HUES48 (cell line): ENCODE data around the gene TEX2.
A peak's percentile ranks its signal among the peaks of the same experiment; 100 is the strongest.
"Not testable (repeated sequence)": the region's sequence is repeated elsewhere in the genome, so short reads cannot be mapped to it uniquely, and the experiment has no call there.

Experiments used
- H3K27ac ChIP-seq: one replicate; pipeline ENCODE4 v1.7.0; 2013; ENCODE audit warnings: low read depth, low read length, inconsistent platforms
- H3K27me3 ChIP-seq: 2 replicates; pipeline ENCODE4 v1.6.1; 2013; ENCODE audit warnings: mild to moderate bottlenecking, low read length; ENCODE audit not compliant: control insufficient read depth, insufficient read depth
- H3K36me3 ChIP-seq: 2 replicates; pipeline ENCODE4 v1.6.1; 2013; ENCODE audit warnings: low read length; ENCODE audit not compliant: control insufficient read depth, insufficient read depth
- H3K4me1 ChIP-seq: 2 replicates; pipeline ENCODE4 v1.6.1; 2013; ENCODE audit warnings: mild to moderate bottlenecking, low read length; ENCODE audit not compliant: control insufficient read depth, insufficient read depth
- H3K4me3 ChIP-seq: 2 replicates; pipeline ENCODE4 v1.5.1; 2013; ENCODE audit warnings: mild to moderate bottlenecking, low read depth, low read length
- H3K9ac ChIP-seq: 2 replicates; pipeline ENCODE4 v1.6.1; 2013; ENCODE audit warnings: mild to moderate bottlenecking, low read depth, low read length, moderate library complexity
- H3K9me3 ChIP-seq: 2 replicates; pipeline ENCODE4 v1.6.1; 2013; ENCODE audit warnings: low read length; ENCODE audit not compliant: control insufficient read depth, insufficient read depth

Gene TEX2

GRCh38 chr17:64220604-64221003 lies 42.5 kb downstream of the TEX2 start:
- not testable (repeated sequence) for H3K9ac ChIP-seq, H3K4me3 ChIP-seq, H3K27me3 ChIP-seq, H3K36me3 ChIP-seq, H3K27ac ChIP-seq, H3K9me3 ChIP-seq
- peaks cover 17% of the 10 kb centered on the region for H3K4me1 ChIP-seq

- Histone ChIP-seq H3K27ac (no peak overlapping the region), H3K27me3 (no peaks in the 10 kb centered on the region), H3K9ac (no peak overlapping the region), H3K9me3 (no peaks in the 10 kb centered on the region), H3K4me1 (peaks cover 17% of the 10 kb centered on the region), H3K36me3 (no peaks in the 10 kb centered on the region), H3K4me3 (no peak overlapping the region)
Observed at GRCh38 chr17:64219571-64219970, 43.5 kb downstream of the TEX2 start.

GRCh38 chr17:64218066-64218465 lies 45.0 kb downstream of the TEX2 start:
- Histone ChIP-seq H3K4me3 (no peak overlapping the region), H3K4me1 (peaks cover 10% of the 10 kb centered on the region), H3K9ac (no peak overlapping the region), H3K9me3 (no peaks in the 10 kb centered on the region), H3K36me3 (0 out of 2 replicates have a peak, but pooled peaks cover 8% of the 10 kb centered on the region), H3K27ac (no peak overlapping the region), H3K27me3 (no peaks in the 10 kb centered on the region)

- Histone ChIP-seq H3K9me3 (no peaks in the 10 kb centered on the region), H3K36me3 (0 out of 2 replicates have a peak, but pooled peaks cover 14% of the 10 kb centered on the region), H3K27ac (no peak overlapping the region), H3K9ac (no peak overlapping the region), H3K4me3 (no peak overlapping the region), H3K4me1 (peaks cover 11% of the 10 kb centered on the region), H3K27me3 (no peaks in the 10 kb centered on the region)
Observed at GRCh38 chr17:64217249-64217691, 45.8 kb downstream of the TEX2 start.

- H3K27me3 ChIP-seq, result no peaks in the 10 kb centered on the region
- H3K4me1 ChIP-seq, result peaks cover 13% of the 10 kb centered on the region
- H3K9ac ChIP-seq, result no peak overlapping the region
- H3K4me3 ChIP-seq, result no peak overlapping the region
- H3K36me3 ChIP-seq, result peaks cover 18% of the 10 kb centered on the region; the same call in 1 of the 2 replicates
- H3K27ac ChIP-seq, result peak overlapping the region; percentile 26
- H3K9me3 ChIP-seq, result no peaks in the 10 kb centered on the region
Observed at GRCh38 chr17:64216338-64217248, 46.5 kb downstream of the TEX2 start.

GRCh38 chr17:64216000-64216337 lies 47.1 kb downstream of the TEX2 start:
- no peak overlapping the region for H3K4me3 ChIP-seq
- H3K4me1 ChIP-seq, result peaks cover 13% of the 10 kb centered on the region
- peaks cover 18% of the 10 kb centered on the region; the same call in 1 of the 2 replicates for H3K36me3 ChIP-seq
- no peak overlapping the region for H3K9ac ChIP-seq
- H3K9me3 ChIP-seq, result no peaks in the 10 kb centered on the region
- no peak overlapping the region for H3K27ac ChIP-seq
- H3K27me3 ChIP-seq, result no peaks in the 10 kb centered on the region

- Histone ChIP-seq H3K9ac (no peak overlapping the region), H3K9me3 (no peaks in the 10 kb centered on the region), H3K36me3 (peaks cover 18% of the 10 kb centered on the region; the same call in 1 of the 2 replicates), H3K4me1 (peaks cover 17% of the 10 kb centered on the region), H3K27me3 (no peaks in the 10 kb centered on the region), H3K27ac (no peak overlapping the region), H3K4me3 (no peak overlapping the region)
Observed at GRCh38 chr17:64214950-64215349, 48.1 kb downstream of the TEX2 start.

GRCh38 chr17:64213995-64214811 lies 48.9 kb downstream of the TEX2 start:
- no peak overlapping the region for H3K4me3 ChIP-seq
- no peaks in the 10 kb centered on the region for H3K27me3 ChIP-seq
- peaks cover 18% of the 10 kb centered on the region; the same call in 1 of the 2 replicates for H3K36me3 ChIP-seq
- peaks cover 24% of the 10 kb centered on the region for H3K4me1 ChIP-seq
- H3K9ac ChIP-seq, result no peak overlapping the region
- no peak overlapping the region for H3K27ac ChIP-seq
- no peaks in the 10 kb centered on the region for H3K9me3 ChIP-seq

GRCh38 chr17:64212122-64212521 lies 50.9 kb downstream of the TEX2 start:
- no peak overlapping the region for H3K9ac ChIP-seq
- H3K9me3 ChIP-seq, result no peaks in the 10 kb centered on the region
- H3K27me3 ChIP-seq, result no peaks in the 10 kb centered on the region
- no peak overlapping the region for H3K27ac ChIP-seq
- no peak overlapping the region for H3K4me3 ChIP-seq
- H3K4me1 ChIP-seq, result peaks cover 24% of the 10 kb centered on the region
- peaks cover 18% of the 10 kb centered on the region; the same call in 1 of the 2 replicates for H3K36me3 ChIP-seq

- H3K27me3 ChIP-seq, result no peaks in the 10 kb centered on the region
- H3K4me3 ChIP-seq, result no peak overlapping the region
- H3K27ac ChIP-seq, result no peak overlapping the region
- H3K36me3 ChIP-seq, result peaks cover 18% of the 10 kb centered on the region; the same call in 1 of the 2 replicates
- H3K9me3 ChIP-seq, result no peaks in the 10 kb centered on the region
- H3K9ac ChIP-seq, result 0 out of 2 replicates have a peak overlapping the region, but pooled peaks have one; percentile 14
- H3K4me1 ChIP-seq, result peaks cover 16% of the 10 kb centered on the region
Observed at GRCh38 chr17:64209983-64210382, 53.1 kb downstream of the TEX2 start.
